ENCODE results near the gene FAM83C. TPM values are rescaled to one million over a fixed set of nuclear protein-coding genes. Genes with fewer than 3 reads are reported as not detected.

The FAM83C gene
- total RNA-seq, 4 donors from 2014 or later: not detected

GRCh38 chr20:35328095-35328685 is 36.0 kb upstream of the FAM83C start:
- TF ChIP-seq CTCF (IDR thresholded peaks at IDR 0.05) (no peak), POLR2A (IDR thresholded peaks at IDR 0.05) (no peak)
- no peak overlapping the region for H3K27ac ChIP-seq
- no peak for DNase-seq
- H3K27me3 ChIP-seq: no peaks in the 10 kb centered on the region
- H3K4me3 ChIP-seq: no peak overlapping the region
- no peaks in the 10 kb centered on the region for H3K4me1 ChIP-seq
- H3K9me3 ChIP-seq: no peaks in the 10 kb centered on the region
- intact Hi-C loops (cut with DNase I; ENCODE audit: low total_unique reads): no loop called here
- no peaks in the 10 kb centered on the region for H3K36me3 ChIP-seq

GRCh38 chr20:35327074-35327976 is 35.1 kb upstream of the FAM83C start:
- H3K27ac ChIP-seq: no peak overlapping the region
- DNase-seq: no peak
- H3K4me1 ChIP-seq: no peaks in the 10 kb centered on the region
- H3K27me3 ChIP-seq: no peaks in the 10 kb centered on the region
- intact Hi-C loops (cut with DNase I; ENCODE audit: low total_unique reads): no loop called here
- H3K4me3 ChIP-seq: no peak overlapping the region
- no peak for TF ChIP-seq CTCF (IDR thresholded peaks at IDR 0.05)
- no peak for TF ChIP-seq POLR2A (IDR thresholded peaks at IDR 0.05)
- no peaks in the 10 kb centered on the region for H3K36me3 ChIP-seq
- H3K9me3 ChIP-seq: no peaks in the 10 kb centered on the region

GRCh38 chr20:35326740-35327073 is 34.5 kb upstream of the FAM83C start:
- DNase-seq: no peak
- intact Hi-C loops (cut with DNase I; ENCODE audit: low total_unique reads): no loop called here
- Histone ChIP-seq H3K4me1 (no peaks in the 10 kb centered on the region), H3K27ac (no peak overlapping the region), H3K4me3 (no peak overlapping the region), H3K27me3 (no peaks in the 10 kb centered on the region), H3K9me3 (no peaks in the 10 kb centered on the region), H3K36me3 (no peaks in the 10 kb centered on the region)
- TF ChIP-seq CTCF (IDR thresholded peaks at IDR 0.05) (no peak), POLR2A (IDR thresholded peaks at IDR 0.05) (no peak)

- intact Hi-C loops (cut with DNase I; ENCODE audit: low total_unique reads): no loop called here
- Histone ChIP-seq H3K4me3 (no peak overlapping the region), H3K27ac (no peak overlapping the region)
Observed at GRCh38 chr20:35326021-35326739, 34.0 kb upstream of the FAM83C start.

More at GRCh38 chr20:35326021-35326739, 34.0 kb upstream of the FAM83C start:
- no peak for DNase-seq
- H3K36me3 ChIP-seq: no peaks in the 10 kb centered on the region
- H3K27me3 ChIP-seq: no peaks in the 10 kb centered on the region
- no peaks in the 10 kb centered on the region for H3K4me1 ChIP-seq
- TF ChIP-seq CTCF (IDR thresholded peaks at IDR 0.05) (no peak), POLR2A (IDR thresholded peaks at IDR 0.05) (no peak)
- H3K9me3 ChIP-seq: no peaks in the 10 kb centered on the region

Data from uterus (tissue), 4 donors.